Lower leg skin (tissue), 4 donors: ENCODE measurements around the gene TESK2. TPM values are rescaled to one million over a fixed set of nuclear protein-coding genes. Genes with fewer than 3 reads are reported as not detected.

Experiments
- DNase-seq, 2 donors: peaks; one replicate each; pipeline ENCODE4 v3.0.0-alpha.2; 2019; ENCODE audit warnings: low spot score in 2 of 2
- H3K4me3 ChIP-seq: fragments of 200-600 bp; sonication (generic); 2 replicates; pipeline ENCODE4 v1.5.1; 2017; ENCODE audit warnings: mild to moderate bottlenecking, low read depth; ENCODE audit not compliant: poor library complexity, severe bottlenecking
- CTCF ChIP-seq, 3 donors: fragments of 450-650 bp; IDR thresholded peaks; one replicate each; pipeline ENCODE4 v1.5.1; 2016; ENCODE audit warnings: antibody characterized with exemption in 3 of 3, mild to moderate bottlenecking in 3 of 3, moderate library complexity in 2 of 3
- POLR2A ChIP-seq, 2 donors: fragments of 450-650 bp; IDR thresholded peaks; one replicate each; pipeline ENCODE4 v1.6.1; 2016 to 2017; ENCODE audit warnings: antibody characterized with exemption in 2 of 2, mild to moderate bottlenecking in 1 of 2, moderate library complexity in 1 of 2
- WGBS, 2 donors: methylation state at CpG; one replicate each; pipeline ENCODE4 v1.1.5; 2018; 5-methylcytosine and 5-hydroxymethylcytosine counted together
- intact Hi-C: fragments of 100-400 bp; cut with DNase I; formaldehyde crosslinking; loops from one replicate; pipeline ENCODE4 v1.15.0; 2023; ENCODE audit warnings: low total_unique reads
- total RNA-seq, 4 donors: library from RNA; depleted of rRNA; stranded (reverse); fragments of >200 nt; gene quantifications; one replicate each; pipeline ENCODE4 v1.1.0, GENCODE V29; 2016

The TESK2 gene
- total RNA-seq, 4 donors from 2014 or later = 16.9 to 23.8 (median 20.0) TPM

- DNase-seq = no peak
- 36 to 39% methylated on average over 3 of the region's 3 CpGs for WGBS, 2 donors
- intact Hi-C loops = no loop called here
- TF ChIP-seq POLR2A (IDR thresholded peaks at IDR 0.05) = no peak
- no peak for TF ChIP-seq CTCF (IDR thresholded peaks at IDR 0.05)
- no peak overlapping the region for H3K4me3 ChIP-seq
These were observed 79.5 kb downstream of the TESK2 start for GRCh38 chr1:45411510-45411899.

- 54 to 61% methylated on average over 6 of the region's 6 CpGs for WGBS, 2 donors
- no peak overlapping the region for H3K4me3 ChIP-seq
- DNase-seq = peak in 1 of 2 donors; percentile 55
- intact Hi-C loops = no loop called here
- TF ChIP-seq CTCF (IDR thresholded peaks at IDR 0.05) = no peak
- TF ChIP-seq POLR2A (IDR thresholded peaks at IDR 0.05) = no peak
These were observed 80.0 kb downstream of the TESK2 start for GRCh38 chr1:45410850-45411509.

- H3K4me3 ChIP-seq = no peak overlapping the region
- DNase-seq = no peak
- intact Hi-C loops = no loop called here
- TF ChIP-seq POLR2A (IDR thresholded peaks at IDR 0.05) = no peak
- no peak for TF ChIP-seq CTCF (IDR thresholded peaks at IDR 0.05)
- WGBS, 2 donors = 60 to 68% methylated on average over 1 of the region's 1 CpG
These were observed 81.7 kb downstream of the TESK2 start for GRCh38 chr1:45409276-45409675.

GRCh38 chr1:45407629-45408287 is 83.2 kb downstream of the TESK2 start:
- TF ChIP-seq POLR2A (IDR thresholded peaks at IDR 0.05) = no peak
- no peak for TF ChIP-seq CTCF (IDR thresholded peaks at IDR 0.05)
- intact Hi-C loops = no loop called here

GRCh38 chr1:45405636-45406035 is 85.3 kb downstream of the TESK2 start:
- H3K4me3 ChIP-seq = no peak overlapping the region
- DNase-seq = no peak
- TF ChIP-seq POLR2A (IDR thresholded peaks at IDR 0.05) = no peak
- no peak for TF ChIP-seq CTCF (IDR thresholded peaks at IDR 0.05)
- WGBS, 2 donors = 93 to 96% methylated on average over 2 of the region's 2 CpGs
- intact Hi-C loops = no loop called here

More at GRCh38 chr1:45407629-45408287, 83.2 kb downstream of the TESK2 start:
- 41% methylated on average over 4 of the region's 4 CpGs for WGBS, 2 donors
- no peak overlapping the region for H3K4me3 ChIP-seq
- DNase-seq = no peak
